Activated CD8-positive, alpha-beta T cell treated with anti-CD3 and anti-CD28 coated beads for 36 hours (primary cell): ENCODE results near the gene FSTL4. TPM values are rescaled to one million over a fixed set of nuclear protein-coding genes. Genes with fewer than 3 reads are reported as not detected.

Experiments used
- ATAC-seq: fragments of 200-7000 bp; cut with Tn5 transposase; one replicate; pipeline ENCODE4 v1.10.0; 2021; ENCODE audit warnings: mild to moderate bottlenecking, moderate library complexity
- CTCF ChIA-PET: fragments of 350-600 bp; sonication (Branson Sonifier 250); formaldehyde crosslinking; loops from one replicate; lab custom pipeline; 2021; ENCODE audit warnings: antibody characterized with exemption; lab: Charles Lee
- POLR2A ChIA-PET: fragments of 350-600 bp; sonication (Branson Sonifier 250); formaldehyde crosslinking; loops from one replicate; lab custom pipeline; 2021; ENCODE audit warnings: antibody characterized with exemption; lab: Charles Lee
- DNase-seq: peaks from one replicate; pipeline ENCODE4 v3.0.0-alpha.2; 2020
- H3K27ac Mint-ChIP-seq: one replicate; pipeline ENCODE4 v1.8.0; 2021; ENCODE audit warnings: mild to moderate bottlenecking, mixed read lengths
- H3K27me3 Mint-ChIP-seq: one replicate; pipeline ENCODE4 v1.8.0; 2021; ENCODE audit warnings: mixed read lengths
- H3K36me3 Mint-ChIP-seq: one replicate; pipeline ENCODE4 v1.8.0; 2021; ENCODE audit warnings: low read depth, mixed read lengths
- H3K4me1 Mint-ChIP-seq: one replicate; pipeline ENCODE4 v1.8.0; 2021; ENCODE audit warnings: low read depth, mixed read lengths
- H3K4me3 Mint-ChIP-seq: one replicate; pipeline ENCODE4 v1.8.0; 2021; ENCODE audit warnings: mild to moderate bottlenecking, moderate library complexity, mixed read lengths
- H3K9me3 Mint-ChIP-seq: one replicate; pipeline ENCODE4 v1.8.0; 2021; ENCODE audit warnings: mixed read lengths
- intact Hi-C: fragments of 100-400 bp; cut with micrococcal nuclease; formaldehyde crosslinking; loops from one replicate; pipeline ENCODE4 v1.10.0; 2022
- total RNA-seq, 2 experiments: library from RNA; stranded (reverse); gene quantifications; one replicate each; pipeline ENCODE4 v1.2.3, GENCODE V29; 2021
- TF ChIP-seq, protein P1 (sequence below): fragments of 200-600 bp; IDR thresholded peaks from one replicate; pipeline ENCODE4 v1.8.0; 2022; ENCODE audit warnings: antibody characterized with exemption, mild to moderate bottlenecking

FSTL4 gene
- total RNA-seq, 2 experiments from 2014 or later, result not detected

DNA sequence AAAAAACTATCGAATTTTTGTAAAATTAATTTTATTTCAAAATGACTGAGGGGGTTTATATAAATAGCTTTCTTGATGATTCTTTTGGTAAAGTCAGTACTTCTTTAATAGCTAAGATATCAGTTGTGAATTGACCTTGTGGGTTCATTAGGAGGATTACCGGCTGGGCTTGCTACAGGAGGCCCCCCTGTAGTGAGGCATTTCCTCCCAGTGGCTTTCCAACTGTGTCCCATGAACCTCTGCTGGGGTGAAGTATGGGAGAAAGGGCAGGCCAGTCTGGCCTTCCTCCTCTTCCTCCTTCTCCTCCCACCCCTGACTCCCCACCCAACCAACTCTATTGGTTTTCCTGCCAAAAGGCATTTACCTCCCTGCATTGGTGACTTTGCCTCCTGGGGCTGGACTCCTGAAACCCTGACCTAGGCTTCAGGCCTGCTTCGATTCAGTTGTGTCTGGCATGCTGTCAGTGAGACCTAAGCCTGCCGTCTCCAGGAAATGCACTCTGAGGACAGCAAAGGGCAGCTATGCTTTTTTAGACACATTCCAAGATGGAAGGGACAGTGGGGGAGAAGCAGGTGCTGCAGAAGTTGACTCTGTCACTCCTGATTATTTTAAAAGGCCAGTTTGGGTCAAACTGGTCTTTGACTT, 415.8 kb downstream of the FSTL4 start:
- TF ChIP-seq, protein P1, sequence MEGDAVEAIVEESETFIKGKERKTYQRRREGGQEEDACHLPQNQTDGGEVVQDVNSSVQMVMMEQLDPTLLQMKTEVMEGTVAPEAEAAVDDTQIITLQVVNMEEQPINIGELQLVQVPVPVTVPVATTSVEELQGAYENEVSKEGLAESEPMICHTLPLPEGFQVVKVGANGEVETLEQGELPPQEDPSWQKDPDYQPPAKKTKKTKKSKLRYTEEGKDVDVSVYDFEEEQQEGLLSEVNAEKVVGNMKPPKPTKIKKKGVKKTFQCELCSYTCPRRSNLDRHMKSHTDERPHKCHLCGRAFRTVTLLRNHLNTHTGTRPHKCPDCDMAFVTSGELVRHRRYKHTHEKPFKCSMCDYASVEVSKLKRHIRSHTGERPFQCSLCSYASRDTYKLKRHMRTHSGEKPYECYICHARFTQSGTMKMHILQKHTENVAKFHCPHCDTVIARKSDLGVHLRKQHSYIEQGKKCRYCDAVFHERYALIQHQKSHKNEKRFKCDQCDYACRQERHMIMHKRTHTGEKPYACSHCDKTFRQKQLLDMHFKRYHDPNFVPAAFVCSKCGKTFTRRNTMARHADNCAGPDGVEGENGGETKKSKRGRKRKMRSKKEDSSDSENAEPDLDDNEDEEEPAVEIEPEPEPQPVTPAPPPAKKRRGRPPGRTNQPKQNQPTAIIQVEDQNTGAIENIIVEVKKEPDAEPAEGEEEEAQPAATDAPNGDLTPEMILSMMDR, result no peak

GRCh38 chr5:133195250-133195649, 417.1 kb downstream of the FSTL4 start:
- H3K27ac Mint-ChIP-seq, result no peak overlapping the region
- CTCF ChIA-PET, result no interaction called here
- no peak overlapping the region for H3K4me3 Mint-ChIP-seq
- H3K4me1 Mint-ChIP-seq, result no peaks in the 10 kb centered on the region
- intact Hi-C loops, result no loop called here
- TF ChIP-seq, protein P1, result no peak
- no peaks in the 10 kb centered on the region for H3K36me3 Mint-ChIP-seq
- POLR2A ChIA-PET, result no interaction called here
- H3K9me3 Mint-ChIP-seq, result no peaks in the 10 kb centered on the region
- DNase-seq (no peak), ATAC-seq (no peak)
- H3K27me3 Mint-ChIP-seq, result no peaks in the 10 kb centered on the region

More for the DNA sequence above, 415.8 kb downstream of the FSTL4 start:
- Mint-ChIP-seq H3K27me3 (no peaks in the 10 kb centered on the region), H3K9me3 (no peaks in the 10 kb centered on the region), H3K27ac (no peak overlapping the region), H3K4me3 (no peak overlapping the region), H3K36me3 (no peaks in the 10 kb centered on the region), H3K4me1 (no peaks in the 10 kb centered on the region)
- DNase-seq (no peak), ATAC-seq (no peak)
- ChIA-PET POLR2A (no interaction called here), CTCF (interaction anchor here (0.7 kb wide), 1 partner anchor 66 kb away, joined by 3 read pairs; no protein-coding TSS in a partner anchor)
- intact Hi-C loops, result no loop called here

GRCh38 chr5:133193794-133194193, 418.5 kb downstream of the FSTL4 start:
- TF ChIP-seq, protein P1, result no peak
- intact Hi-C loops, result no loop called here
- ATAC-seq, result no peak
- Mint-ChIP-seq H3K27ac (no peak overlapping the region), H3K9me3 (no peaks in the 10 kb centered on the region), H3K4me1 (no peaks in the 10 kb centered on the region), H3K36me3 (no peaks in the 10 kb centered on the region), H3K4me3 (no peak overlapping the region), H3K27me3 (no peaks in the 10 kb centered on the region)
- ChIA-PET CTCF (no interaction called here), POLR2A (no interaction called here)
- DNase-seq, result no peak

DNA sequence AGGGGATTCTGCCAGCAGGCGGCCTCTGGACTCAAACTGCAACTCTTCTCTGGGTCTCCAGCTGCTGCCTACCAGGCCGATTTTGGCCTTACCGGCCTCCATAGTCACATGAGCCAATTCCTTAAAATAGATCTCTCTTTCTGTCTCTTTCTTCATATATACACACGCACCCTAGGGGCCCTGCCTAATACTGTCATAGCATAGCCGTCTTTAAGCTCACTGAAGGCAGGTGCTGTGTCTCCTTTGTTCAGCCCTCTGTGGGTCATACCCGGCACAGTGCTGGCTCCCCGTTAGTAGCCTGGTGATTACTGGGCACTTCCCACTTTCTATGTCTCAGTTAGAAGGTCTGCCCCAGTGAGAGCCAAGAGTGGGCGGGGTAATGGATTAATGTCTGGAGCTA, 419.6 kb downstream of the FSTL4 start:
- no peak overlapping the region for H3K4me3 Mint-ChIP-seq
- H3K27ac Mint-ChIP-seq, result no peak overlapping the region
- no peak for DNase-seq
- TF ChIP-seq, protein P1, result no peak
- H3K9me3 Mint-ChIP-seq, result no peaks in the 10 kb centered on the region
- no peaks in the 10 kb centered on the region for H3K4me1 Mint-ChIP-seq
- CTCF ChIA-PET, result no interaction called here
- intact Hi-C loops, result no loop called here
- no peaks in the 10 kb centered on the region for H3K36me3 Mint-ChIP-seq
- H3K27me3 Mint-ChIP-seq, result no peaks in the 10 kb centered on the region
- ATAC-seq, result no peak
- POLR2A ChIA-PET, result no interaction called here

DNA sequence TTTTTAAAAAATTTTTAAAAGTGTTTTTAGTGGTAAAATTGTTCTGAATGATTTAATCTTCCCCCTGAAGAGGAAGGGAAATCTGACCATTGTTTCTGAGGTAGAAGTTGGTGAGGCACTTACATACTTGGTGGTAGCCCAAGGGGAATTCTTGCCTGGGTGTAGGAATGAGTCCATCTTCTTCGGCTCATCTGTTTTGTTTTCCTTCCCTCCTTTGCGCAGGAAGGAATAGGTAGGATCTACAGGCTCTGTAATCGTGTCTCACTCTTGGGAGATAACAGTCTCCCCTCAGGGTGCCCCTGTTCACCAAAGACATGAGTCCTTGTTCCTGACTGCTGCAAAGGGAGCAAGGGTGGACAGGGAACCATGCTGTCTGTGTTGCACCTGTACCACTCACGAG, 422.5 kb downstream of the FSTL4 start:
- CTCF ChIA-PET, result no interaction called here
- intact Hi-C loops, result no loop called here
- ATAC-seq, result no peak

More for the DNA sequence above, 422.5 kb downstream of the FSTL4 start:
- no peaks in the 10 kb centered on the region for H3K36me3 Mint-ChIP-seq
- H3K4me3 Mint-ChIP-seq, result no peak overlapping the region
- TF ChIP-seq, protein P1, result no peak
- no peak overlapping the region for H3K27ac Mint-ChIP-seq
- POLR2A ChIA-PET, result interaction anchor here (0.6 kb wide), 1 partner anchor 109 kb away, joined by 3 read pairs; no protein-coding TSS in a partner anchor
- no peaks in the 10 kb centered on the region for H3K27me3 Mint-ChIP-seq
- H3K9me3 Mint-ChIP-seq, result no peaks in the 10 kb centered on the region
- DNase-seq, result no peak
- H3K4me1 Mint-ChIP-seq, result no peaks in the 10 kb centered on the region
